Spinal cord (tissue), 10 donors: Measurements from ENCODE around the gene PDZD7. TPM values are rescaled to one million over a fixed set of nuclear protein-coding genes. Genes with fewer than 3 reads are reported as not detected.
A peak's percentile ranks its signal among the peaks of the same experiment; 100 is the strongest.

Experiments
- DNase-seq, 6 donors: peaks; one replicate each; pipeline versions ENCODE4 v3.0.0 to v3.0.0-alpha.2; 2013 to 2015; ENCODE audit warnings: low spot score in 6 of 6, low read depth in 4 of 6
- H3K27ac ChIP-seq: one replicate; pipeline ENCODE4 v1.5.1; 2013; ENCODE audit warnings: low read depth, low read length, control low read depth
- H3K27me3 ChIP-seq: one replicate; pipeline ENCODE4 v1.6.1; 2013; ENCODE audit warnings: low read length; ENCODE audit not compliant: control insufficient read depth, insufficient read depth
- H3K36me3 ChIP-seq: one replicate; pipeline ENCODE4 v1.6.1; 2013; ENCODE audit warnings: low read length; ENCODE audit not compliant: control insufficient read depth, insufficient read depth
- H3K4me1 ChIP-seq: one replicate; pipeline ENCODE4 v1.6.1; 2013; ENCODE audit warnings: low read length; ENCODE audit not compliant: control insufficient read depth, insufficient read depth
- H3K4me3 ChIP-seq: one replicate; pipeline ENCODE4 v1.5.1; 2013; ENCODE audit warnings: low read depth, low read length, control low read depth
- H3K9me3 ChIP-seq: one replicate; pipeline ENCODE4 v1.6.1; 2013; ENCODE audit warnings: low read length; ENCODE audit not compliant: control insufficient read depth, insufficient read depth
- WGBS: methylation state at CpG from one replicate; pipeline ENCODE4 v1.1.5; 2013; ENCODE audit warnings: missing lambda C conversion rate; ENCODE audit not compliant: insufficient coverage; 5-methylcytosine and 5-hydroxymethylcytosine counted together
- polyA plus RNA-seq, 2 donors: library from polyadenylated mRNA; unstranded; fragments of 120-200 nt; gene quantifications; one replicate each; pipeline ENCODE4 v1.2.1, GENCODE V29; 2013; ENCODE audit not compliant: insufficient read length in 2 of 2
- total RNA-seq, 2 donors: library from RNA; depleted of rRNA in 1 of 2; stranded (reverse); fragments of 120-200 nt in 1 of 2; fragments of >200 nt in 1 of 2; gene quantifications; one replicate each; pipeline versions ENCODE4 v1.2.3 to v1.2.4, GENCODE V29; 2013 to 2014
- donor health status: healthy.

PDZD7 gene
- total and polyA plus RNA-seq, 4 donors: 5.0 to 13.9 (median 9.6) TPM

GRCh38 chr10:101007099-101007711 lies 23.7 kb downstream of the PDZD7 start:
- Histone ChIP-seq H3K36me3 (peaks cover 59% of the 10 kb centered on the region), H3K4me3 (no peak overlapping the region), H3K27me3 (no peaks in the 10 kb centered on the region), H3K27ac (peak overlapping the region; percentile 29), H3K9me3 (no peaks in the 10 kb centered on the region), H3K4me1 (peaks cover 41% of the 10 kb centered on the region)
- 44% methylated on average over 9 of the region's 11 CpGs for WGBS
- no peak for DNase-seq

DNA sequence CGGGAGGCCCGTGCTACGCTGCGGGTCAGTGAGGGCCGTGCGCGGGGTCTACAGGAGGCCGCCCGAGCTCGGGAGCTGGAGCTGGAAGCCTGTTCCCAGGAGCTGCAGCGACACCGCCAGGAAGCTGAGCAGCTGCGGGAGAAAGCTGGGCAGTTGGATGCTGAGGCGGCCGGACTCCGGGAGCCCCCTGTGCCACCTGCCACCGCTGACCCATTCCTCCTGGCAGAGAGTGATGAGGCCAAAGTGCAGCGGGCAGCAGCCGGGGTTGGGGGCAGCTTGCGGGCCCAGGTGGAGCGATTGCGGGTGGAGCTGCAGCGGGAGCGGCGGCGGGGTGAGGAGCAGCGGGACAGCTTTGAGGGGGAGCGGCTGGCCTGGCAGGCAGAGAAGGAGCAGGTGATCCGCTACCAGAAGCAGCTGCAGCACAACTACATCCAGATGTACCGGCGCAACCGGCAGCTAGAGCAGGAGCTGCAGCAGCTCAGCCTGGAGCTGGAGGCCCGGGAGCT lies 24.3 kb downstream of the PDZD7 start:
- H3K27me3 ChIP-seq: no peaks in the 10 kb centered on the region
- peaks cover 46% of the 10 kb centered on the region for H3K4me1 ChIP-seq
- H3K9me3 ChIP-seq: no peaks in the 10 kb centered on the region
- 70% methylated on average over 33 of the region's 33 CpGs for WGBS
- peaks cover 61% of the 10 kb centered on the region for H3K36me3 ChIP-seq
- DNase-seq: no peak
- H3K4me3 ChIP-seq: no peak overlapping the region
- no peak overlapping the region for H3K27ac ChIP-seq

DNA sequence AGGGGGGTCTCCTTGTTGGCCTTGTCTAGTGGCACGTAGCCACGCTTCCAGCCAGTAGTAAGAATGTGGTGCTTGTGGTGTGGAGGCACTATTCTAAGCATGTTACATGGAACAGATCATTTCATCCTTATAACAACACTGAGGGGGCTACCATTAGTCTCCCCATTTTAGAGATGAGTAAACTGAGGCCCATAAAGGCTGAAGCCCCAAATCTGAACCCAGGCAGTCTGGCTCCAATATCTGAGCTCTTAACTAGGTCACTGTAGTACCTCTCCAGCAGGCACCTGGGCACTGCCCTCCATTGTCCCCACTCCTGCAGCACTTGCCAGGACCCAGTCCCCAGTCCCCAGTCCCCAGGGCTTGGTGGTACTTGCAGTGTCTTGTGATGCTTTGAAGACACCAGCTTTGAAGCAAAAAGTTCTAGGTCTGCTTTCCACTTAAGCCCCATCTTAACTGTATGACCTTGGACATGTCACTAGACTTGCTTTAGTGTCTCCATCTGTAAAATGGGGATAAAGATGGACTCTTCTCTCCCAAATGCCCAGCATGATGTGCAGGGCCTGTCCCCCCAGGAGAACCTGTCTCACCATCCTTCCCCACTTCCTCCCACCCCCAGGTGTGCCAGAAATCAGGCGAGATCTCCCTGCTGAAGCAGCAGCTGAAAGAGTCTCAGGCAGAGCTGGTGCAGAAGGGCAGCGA lies 24.9 kb downstream of the PDZD7 start:
- H3K9me3 ChIP-seq: no peaks in the 10 kb centered on the region
- peaks cover 61% of the 10 kb centered on the region for H3K36me3 ChIP-seq
- 88% methylated on average over 2 of the region's 4 CpGs for WGBS
- no peak overlapping the region for H3K27ac ChIP-seq
- DNase-seq: no peak
- H3K4me1 ChIP-seq: peaks cover 51% of the 10 kb centered on the region
- no peak overlapping the region for H3K4me3 ChIP-seq
- no peaks in the 10 kb centered on the region for H3K27me3 ChIP-seq

GRCh38 chr10:101005361-101005760 lies 25.6 kb downstream of the PDZD7 start:
- Histone ChIP-seq H3K9me3 (no peaks in the 10 kb centered on the region), H3K36me3 (peaks cover 61% of the 10 kb centered on the region), H3K27ac (no peak overlapping the region), H3K27me3 (no peaks in the 10 kb centered on the region), H3K4me3 (no peak overlapping the region), H3K4me1 (peaks cover 58% of the 10 kb centered on the region)
- peak in 1 of 6 donors; percentile 53 for DNase-seq
- 82% methylated on average over 23 of the region's 23 CpGs for WGBS

DNA sequence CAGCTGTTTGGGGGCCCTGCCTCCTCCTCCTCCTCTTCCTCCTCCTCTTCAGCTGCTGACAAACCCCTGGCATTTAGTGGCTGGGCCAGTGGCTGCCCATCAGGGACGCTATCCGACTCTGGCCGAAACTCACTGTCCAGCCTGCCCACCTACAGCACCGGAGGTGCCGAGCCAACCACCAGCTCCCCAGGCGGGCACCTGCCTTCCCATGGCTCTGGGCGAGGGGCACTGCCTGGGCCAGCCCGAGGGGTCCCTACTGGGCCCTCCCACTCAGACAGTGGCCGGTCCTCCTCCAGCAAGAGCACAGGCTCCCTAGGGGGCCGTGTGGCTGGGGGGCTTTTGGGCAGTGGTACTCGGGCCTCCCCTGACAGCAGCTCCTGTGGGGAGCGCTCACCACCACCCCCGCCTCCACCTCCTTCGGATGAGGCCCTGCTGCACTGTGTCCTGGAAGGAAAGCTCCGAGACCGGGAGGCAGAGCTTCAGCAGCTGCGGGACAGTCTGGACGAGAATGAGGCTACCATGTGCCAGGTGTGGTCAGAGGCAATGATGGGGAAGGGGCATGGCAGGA lies 27.2 kb downstream of the PDZD7 start:
- no peaks in the 10 kb centered on the region for H3K9me3 ChIP-seq
- 96% methylated on average over 17 of the region's 18 CpGs for WGBS
- no peaks in the 10 kb centered on the region for H3K27me3 ChIP-seq
- H3K36me3 ChIP-seq: peaks cover 60% of the 10 kb centered on the region
- H3K4me1 ChIP-seq: peaks cover 62% of the 10 kb centered on the region
- no peak overlapping the region for H3K4me3 ChIP-seq
- DNase-seq: no peak
- H3K27ac ChIP-seq: no peak overlapping the region

- H3K27ac ChIP-seq: no peak overlapping the region
- peaks cover 53% of the 10 kb centered on the region for H3K36me3 ChIP-seq
- H3K4me3 ChIP-seq: no peak overlapping the region
- 96% methylated on average over 10 of the region's 11 CpGs for WGBS
- DNase-seq: no peak
- H3K27me3 ChIP-seq: no peaks in the 10 kb centered on the region
- H3K4me1 ChIP-seq: peaks cover 64% of the 10 kb centered on the region
- H3K9me3 ChIP-seq: no peaks in the 10 kb centered on the region
Observed at GRCh38 chr10:101002456-101002855, 28.5 kb downstream of the PDZD7 start.

GRCh38 chr10:101001659-101002035 lies 29.3 kb downstream of the PDZD7 start:
- WGBS: 46% methylated on average over 5 of the region's 5 CpGs
- no peak for DNase-seq
- no peaks in the 10 kb centered on the region for H3K9me3 ChIP-seq
- H3K4me3 ChIP-seq: no peak overlapping the region
- H3K27me3 ChIP-seq: peaks cover 4% of the 10 kb centered on the region
- peaks cover 45% of the 10 kb centered on the region for H3K36me3 ChIP-seq
- H3K4me1 ChIP-seq: peaks cover 64% of the 10 kb centered on the region
- peak overlapping the region; percentile 95 for H3K27ac ChIP-seq

- Histone ChIP-seq H3K27ac (peak overlapping the region; percentile 95), H3K4me1 (peaks cover 64% of the 10 kb centered on the region)
- peak in 1 of 6 donors; percentile 71 for DNase-seq
Observed at GRCh38 chr10:101000915-101001658, 29.8 kb downstream of the PDZD7 start.

DNA sequence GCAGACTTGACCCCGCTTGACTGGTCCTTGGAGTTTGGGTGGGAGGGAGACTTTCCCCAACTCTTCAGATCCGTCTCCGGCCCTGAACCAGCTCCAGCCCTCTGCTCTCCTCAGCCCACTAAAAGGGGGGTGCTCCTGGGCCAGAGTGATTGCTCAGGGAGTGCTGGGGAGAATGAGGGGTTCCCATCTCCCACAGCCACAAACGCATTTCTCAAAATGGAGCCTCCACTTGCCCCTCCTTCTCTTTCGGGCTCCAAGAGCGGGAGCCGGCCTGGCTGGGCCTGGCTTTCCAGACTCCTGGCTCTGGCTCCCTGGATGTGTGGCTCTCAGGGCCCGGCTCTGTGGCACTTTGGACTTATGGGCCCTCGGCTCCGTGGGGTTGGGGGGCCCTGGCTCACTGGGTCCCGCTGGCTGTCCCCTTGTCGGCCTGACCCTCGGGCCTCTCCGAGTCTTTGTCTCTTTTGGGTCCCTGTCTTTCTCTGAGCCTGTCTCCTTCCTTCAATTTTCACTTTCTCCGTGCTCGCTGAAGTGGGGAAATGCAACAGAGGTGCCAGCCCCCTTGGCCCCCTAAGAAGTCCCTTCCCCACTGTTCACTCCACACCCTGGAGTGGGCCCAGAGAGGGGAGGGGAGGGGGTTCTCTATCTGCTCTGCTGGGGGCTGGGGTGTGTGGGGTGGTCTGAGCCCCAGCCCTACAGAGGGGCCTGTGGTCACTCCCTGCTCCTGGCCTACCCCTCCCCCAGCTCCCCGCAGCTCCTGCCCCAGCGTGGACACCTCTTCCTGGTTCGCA lies 30.6 kb downstream of the PDZD7 start:
- Histone ChIP-seq H3K27ac (peak overlapping the region; percentile 95), H3K4me3 (peak overlapping the region; percentile 79), H3K9me3 (no peaks in the 10 kb centered on the region), H3K27me3 (peaks cover 7% of the 10 kb centered on the region), H3K36me3 (peaks cover 32% of the 10 kb centered on the region), H3K4me1 (peaks cover 62% of the 10 kb centered on the region)
- 4% methylated on average over 10 of the region's 19 CpGs for WGBS
- peak in 2 of 6 donors; percentile 64 to 70 for DNase-seq

More at GRCh38 chr10:101000915-101001658, 29.8 kb downstream of the PDZD7 start:
- peaks cover 39% of the 10 kb centered on the region for H3K36me3 ChIP-seq
- 34% methylated on average over 7 of the region's 12 CpGs for WGBS
- H3K4me3 ChIP-seq: peak overlapping the region; percentile 79
- H3K9me3 ChIP-seq: no peaks in the 10 kb centered on the region
- peaks cover 7% of the 10 kb centered on the region for H3K27me3 ChIP-seq
